22Rv1 (cell line): Measurements from ENCODE around the gene MSI2.

Source experiments
- H3K27ac ChIP-seq: fragments of 450-650 bp; 2 replicates; pipeline ENCODE4 v1.5.1; 2017
- ZFX ChIP-seq: fragments of 450-650 bp; IDR thresholded peaks from 2 replicates; pipeline ENCODE4 v1.6.1; 2017; ENCODE audit warnings: antibody characterized with exemption, borderline replicate concordance
- TF ChIP-seq, protein P1 (sequence below): fragments of 450-650 bp; IDR thresholded peaks from 2 replicates; pipeline ENCODE4 v1.5.1; 2017; ENCODE audit warnings: mild to moderate bottlenecking

MSI2 gene

GRCh38 chr17:57416369-57416768, 160.0 kb downstream of the MSI2 start:
- no peak overlapping the region for H3K27ac ChIP-seq
- TF ChIP-seq ZFX = no peak
- TF ChIP-seq, protein P1, sequence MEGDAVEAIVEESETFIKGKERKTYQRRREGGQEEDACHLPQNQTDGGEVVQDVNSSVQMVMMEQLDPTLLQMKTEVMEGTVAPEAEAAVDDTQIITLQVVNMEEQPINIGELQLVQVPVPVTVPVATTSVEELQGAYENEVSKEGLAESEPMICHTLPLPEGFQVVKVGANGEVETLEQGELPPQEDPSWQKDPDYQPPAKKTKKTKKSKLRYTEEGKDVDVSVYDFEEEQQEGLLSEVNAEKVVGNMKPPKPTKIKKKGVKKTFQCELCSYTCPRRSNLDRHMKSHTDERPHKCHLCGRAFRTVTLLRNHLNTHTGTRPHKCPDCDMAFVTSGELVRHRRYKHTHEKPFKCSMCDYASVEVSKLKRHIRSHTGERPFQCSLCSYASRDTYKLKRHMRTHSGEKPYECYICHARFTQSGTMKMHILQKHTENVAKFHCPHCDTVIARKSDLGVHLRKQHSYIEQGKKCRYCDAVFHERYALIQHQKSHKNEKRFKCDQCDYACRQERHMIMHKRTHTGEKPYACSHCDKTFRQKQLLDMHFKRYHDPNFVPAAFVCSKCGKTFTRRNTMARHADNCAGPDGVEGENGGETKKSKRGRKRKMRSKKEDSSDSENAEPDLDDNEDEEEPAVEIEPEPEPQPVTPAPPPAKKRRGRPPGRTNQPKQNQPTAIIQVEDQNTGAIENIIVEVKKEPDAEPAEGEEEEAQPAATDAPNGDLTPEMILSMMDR = no peak

- no peak for TF ChIP-seq ZFX
- TF ChIP-seq, protein P1 = no peak
- no peak overlapping the region for H3K27ac ChIP-seq
These were observed 161.6 kb downstream of the MSI2 start for GRCh38 chr17:57417956-57418355.

GRCh38 chr17:57418463-57419246, 162.3 kb downstream of the MSI2 start:
- TF ChIP-seq ZFX = no peak
- TF ChIP-seq, protein P1 = no peak
- no peak overlapping the region for H3K27ac ChIP-seq

GRCh38 chr17:57419940-57420550, 163.7 kb downstream of the MSI2 start:
- H3K27ac ChIP-seq = no peak overlapping the region

DNA sequence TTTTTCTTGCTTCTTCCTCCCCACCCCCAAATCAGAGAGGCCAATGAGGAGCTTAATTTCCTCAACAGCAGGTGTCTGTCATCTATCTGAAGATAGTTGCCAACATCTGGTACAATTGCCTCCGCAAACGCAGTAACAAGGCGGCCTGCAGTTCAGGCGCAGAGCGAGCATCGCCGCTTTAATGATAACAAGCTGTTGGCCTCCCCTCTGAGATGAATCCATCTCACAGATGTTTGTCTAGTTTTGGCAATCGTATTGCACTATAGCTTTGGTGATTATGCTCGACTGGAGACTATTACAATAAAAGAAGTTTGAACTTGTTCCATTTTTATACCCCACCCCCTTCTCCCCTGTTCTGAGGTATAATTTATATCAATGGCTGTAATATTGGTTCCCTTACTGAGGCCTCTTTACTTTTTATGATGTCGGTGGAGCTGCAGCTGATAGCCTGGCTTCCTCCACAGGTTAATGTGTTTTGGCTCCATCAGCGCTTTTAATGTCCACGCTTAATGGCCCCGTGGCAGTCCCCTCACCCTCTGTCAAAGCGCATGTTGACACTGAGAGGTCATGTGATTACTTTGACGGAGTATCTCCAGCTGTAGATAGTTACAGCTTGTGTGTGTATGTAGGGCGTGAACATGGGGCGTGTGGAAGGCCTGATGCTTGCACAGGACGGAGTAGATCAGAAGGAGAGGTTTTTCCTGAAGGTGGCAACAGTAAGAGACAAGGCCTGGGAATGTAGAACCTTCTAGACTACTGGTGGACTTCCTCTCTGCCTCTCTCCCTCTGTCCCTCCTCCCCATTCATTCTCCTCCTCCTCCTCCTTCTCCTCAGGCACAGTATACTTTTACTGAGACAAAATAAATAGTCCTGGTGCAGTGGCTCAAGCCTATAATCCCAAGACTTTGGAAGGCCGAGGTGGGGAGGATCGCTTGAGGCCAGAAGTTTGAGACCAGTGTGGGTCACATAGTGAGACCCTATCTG, 164.7 kb downstream of the MSI2 start:
- H3K27ac ChIP-seq = no peak overlapping the region
- TF ChIP-seq ZFX = no peak
- TF ChIP-seq, protein P1 = no peak

More at GRCh38 chr17:57419940-57420550, 163.7 kb downstream of the MSI2 start:
- no peak for TF ChIP-seq ZFX
- TF ChIP-seq, protein P1 = no peak

GRCh38 chr17:57422574-57423164, 166.3 kb downstream of the MSI2 start:
- no peak overlapping the region for H3K27ac ChIP-seq
- TF ChIP-seq, protein P1 = no peak
- no peak for TF ChIP-seq ZFX
